ENCODE data around the gene CLTCL1. TPM values are rescaled to one million over a fixed set of nuclear protein-coding genes. Genes with fewer than 3 reads are reported as not detected.

CLTCL1 gene
- total and polyA plus RNA-seq, 9 of the 15 experiments (the other 6 are each of a cell fraction or from before 2014, with no cell fraction given): 1.1 to 11.7 (median 5.0) TPM

GRCh38 chr22:19212302-19212870 is 79.1 kb downstream of the CLTCL1 start (continued):
- 0 out of 2 replicates have a peak, but pooled peaks have one; percentile 62 for TF ChIP-seq ID3 (CRISPR knock-in tag; IDR thresholded peaks at IDR 0.05)
- TF ChIP-seq ID3 (tag; IDR thresholded peaks at IDR 0.05): no peak
- TF ChIP-seq NKRF (IDR thresholded peaks at IDR 0.05; ENCODE audit: borderline replicate concordance): peak; percentile 73; the same call in 1 of the 2 replicates
- TF ChIP-seq HINFP (tag; conservative IDR thresholded peaks at IDR 0.05; ENCODE audit: low read depth): 0 out of 2 replicates have a peak, but pooled peaks have one; percentile 43
- TF ChIP-seq KDM5B (IDR thresholded peaks at IDR 0.05; ENCODE audit: insufficient replicate concordance, low read depth, low read length): no peak
- TF ChIP-seq MITF (IDR thresholded peaks at IDR 0.05): no peak
- TF ChIP-seq TRIM25 (IDR thresholded peaks at IDR 0.05; ENCODE audit: borderline replicate concordance): peak; percentile 68; the same call in 1 of the 2 replicates
- peak; percentile 61; the same call in 1 of the 2 replicates for TF ChIP-seq LARP7 (IDR thresholded peaks at IDR 0.05)
- peak; percentile 23 for TF ChIP-seq ASH1L (IDR thresholded peaks at IDR 0.05; ENCODE audit: borderline replicate concordance, low read depth, partially characterized antibody)
- TF ChIP-seq DMBX1 (CRISPR knock-in tag; IDR thresholded peaks at IDR 0.05; ENCODE audit: borderline replicate concordance): 0 out of 2 replicates have a peak, but pooled peaks have one; percentile 24
- TF ChIP-seq ZNF668 (CRISPR knock-in tag; IDR thresholded peaks at IDR 0.05): 0 out of 2 replicates have a peak, but pooled peaks have one; percentile 38
- TF ChIP-seq ARHGAP35 (IDR thresholded peaks at IDR 0.05; ENCODE audit: partially characterized antibody): peak; percentile 73
- TF ChIP-seq BRD9 (IDR thresholded peaks at IDR 0.05; ENCODE audit: low read depth, partially characterized antibody): peak; percentile 33
- 0 out of 2 replicates have a peak, but pooled peaks have one; percentile 40 for TF ChIP-seq THRB (CRISPR knock-in tag; conservative IDR thresholded peaks at IDR 0.05)
- no peak for TF ChIP-seq ZNF644 (tag; IDR thresholded peaks at IDR 0.05; ENCODE audit: low read depth)
- TF ChIP-seq NFE2L1 (tag; IDR thresholded peaks at IDR 0.05; ENCODE audit: borderline replicate concordance, low read depth): 0 out of 2 replicates have a peak, but pooled peaks have one; percentile 6
- TF ChIP-seq HLTF (IDR thresholded peaks at IDR 0.05): peak; percentile 56; the same call in 1 of the 2 replicates
- TF ChIP-seq MTA1 (IDR thresholded peaks at IDR 0.05; ENCODE audit: borderline replicate concordance): peak; percentile 48; the same call in 1 of the 2 replicates
